Measurements from ENCODE around the gene LRRC52.
"Not testable (repeated sequence)": the region's sequence is repeated elsewhere in the genome, so short reads cannot be mapped to it uniquely, and the experiment has no call there.

LRRC52 gene

GRCh38 chr1:165574295-165574694 lies 30.5 kb downstream of the LRRC52 start:
- TF ChIP-seq CTCF (IDR thresholded peaks at IDR 0.05) (no peak), ZFX (IDR thresholded peaks at IDR 0.05; ENCODE audit: borderline replicate concordance) (no peak)
- no peak overlapping the region for H3K27ac ChIP-seq

- no peak overlapping the region for H3K27ac ChIP-seq
- TF ChIP-seq CTCF (IDR thresholded peaks at IDR 0.05) (no peak), ZFX (IDR thresholded peaks at IDR 0.05; ENCODE audit: borderline replicate concordance) (no peak)
Measured at GRCh38 chr1:165575468-165576099, 31.8 kb downstream of the LRRC52 start.

- H3K27ac ChIP-seq = no peak overlapping the region
- TF ChIP-seq ZFX (IDR thresholded peaks at IDR 0.05; ENCODE audit: borderline replicate concordance) = no peak
- TF ChIP-seq CTCF (IDR thresholded peaks at IDR 0.05) = no peak
Measured at GRCh38 chr1:165576536-165576935, 32.7 kb downstream of the LRRC52 start.

GRCh38 chr1:165577707-165578106 lies 33.9 kb downstream of the LRRC52 start:
- H3K27ac ChIP-seq = no peak overlapping the region
- TF ChIP-seq ZFX (IDR thresholded peaks at IDR 0.05; ENCODE audit: borderline replicate concordance) (no peak), CTCF (IDR thresholded peaks at IDR 0.05) (no peak)

GRCh38 chr1:165580931-165581871 lies 37.4 kb downstream of the LRRC52 start:
- no peak overlapping the region for H3K27ac ChIP-seq
- TF ChIP-seq CTCF (IDR thresholded peaks at IDR 0.05) = no peak
- TF ChIP-seq ZFX (IDR thresholded peaks at IDR 0.05; ENCODE audit: borderline replicate concordance) = no peak

- TF ChIP-seq CTCF (IDR thresholded peaks at IDR 0.05) (no peak), ZFX (IDR thresholded peaks at IDR 0.05; ENCODE audit: borderline replicate concordance) (no peak)
- no peak overlapping the region for H3K27ac ChIP-seq
Measured at GRCh38 chr1:165581926-165582325, 38.1 kb downstream of the LRRC52 start.

GRCh38 chr1:165586398-165586797 lies 42.6 kb downstream of the LRRC52 start:
- no peak for TF ChIP-seq ZFX (IDR thresholded peaks at IDR 0.05; ENCODE audit: borderline replicate concordance)
- TF ChIP-seq CTCF (IDR thresholded peaks at IDR 0.05) = no peak
- no peak overlapping the region for H3K27ac ChIP-seq

- H3K27ac ChIP-seq = not testable (repeated sequence)
Measured at GRCh38 chr1:165591391-165591790, 47.6 kb downstream of the LRRC52 start.
